ENCODE data around the gene CDV3.

- no peak for TF ChIP-seq CTCF (IDR thresholded peaks at IDR 0.05 in 4 of 5, conservative IDR thresholded peaks at IDR 0.05 in 1 of 5)
- TF ChIP-seq POLR2A (IDR thresholded peaks at IDR 0.05) = no peak
These were observed 25.8 kb downstream of the CDV3 start for GRCh38 chr3:133599280-133599679.

Data from gastrocnemius medialis (tissue), 4 donors.